IMR-90 (cell line): ENCODE data around the gene RAB14. TPM values are rescaled to one million over a fixed set of nuclear protein-coding genes. Genes with fewer than 3 reads are reported as not detected.

Experiments
- ATAC-seq: fragments of 200-7000 bp; cut with Tn5 transposase; 2 replicates; pipeline ENCODE4 v1.9.1; 2020; ENCODE audit warnings: low read depth, mild to moderate bottlenecking, moderate library complexity
- BruUV-seq: library from RNA; stranded (reverse); fragments of 400-500 nt; replicated peaks from 2 replicates; lab custom pipeline; 2021; lab: Mats Ljungman, UMichigan
- CTCF ChIA-PET: fragments of 300-600 bp; formaldehyde crosslinking; extraction: SDS; loops from one replicate; lab custom pipeline; 2021; ENCODE audit warnings: antibody characterized with exemption; lab: Yijun Ruan, JAX
- POLR2A ChIA-PET: fragments of 300-600 bp; sonication (Branson Sonifier 250); formaldehyde crosslinking; loops from one replicate; lab custom pipeline; 2022; ENCODE audit warnings: antibody characterized with exemption; ENCODE audit not compliant: unreplicated experiment; lab: Charles Lee
- DNase-seq: peaks from one replicate; pipeline ENCODE4 v3.0.0; 2013
- H2AFZ ChIP-seq: replicated peaks from 2 replicates; pipeline ENCODE3; 2013; ENCODE audit warnings: low read length, mild to moderate bottlenecking; ENCODE audit not compliant: poor library complexity
- H2AK5ac ChIP-seq: 2 replicates; pipeline ENCODE4 v1.6.1; 2013; ENCODE audit warnings: low read depth, low read length, inconsistent platforms
- H2AK9ac ChIP-seq: replicated peaks from 2 replicates; pipeline ENCODE3; 2013; ENCODE audit warnings: mild to moderate bottlenecking, low read depth, low read length, moderate library complexity; ENCODE audit not compliant: poor library complexity
- H2BK120ac ChIP-seq: 2 replicates; pipeline ENCODE4 v1.6.1; 2013; ENCODE audit warnings: low read depth, low read length, inconsistent platforms
- H2BK15ac ChIP-seq: 3 replicates; pipeline ENCODE4 v1.6.1; 2013; ENCODE audit warnings: low read depth, low read length, inconsistent platforms
- H2BK20ac ChIP-seq: 2 replicates; pipeline ENCODE4 v1.6.1; 2013; ENCODE audit warnings: low read depth, mild to moderate bottlenecking, inconsistent platforms, low read length, moderate library complexity
- H2BK5ac ChIP-seq: 2 replicates; pipeline ENCODE4 v1.6.1; 2013; ENCODE audit warnings: mild to moderate bottlenecking, low read depth, low read length, inconsistent platforms; ENCODE audit not compliant: poor library complexity, severe bottlenecking
- H3K14ac ChIP-seq: replicated peaks from 2 replicates; pipeline ENCODE4 v1.6.1; 2013; ENCODE audit warnings: low read depth, low read length, inconsistent platforms
- H3K18ac ChIP-seq: 2 replicates; pipeline ENCODE4 v1.6.1; 2013; ENCODE audit warnings: low read depth, low read length, control low read depth
- H3K23ac ChIP-seq: 2 replicates; pipeline ENCODE4 v1.6.1; 2013; ENCODE audit warnings: low read depth, low read length, inconsistent platforms
- H3K27ac ChIP-seq: 2 replicates; pipeline ENCODE4 v1.5.1; 2013; ENCODE audit warnings: mild to moderate bottlenecking, control low read depth, low read length; ENCODE audit not compliant: insufficient read depth
- H3K27me3 ChIP-seq: 2 replicates; pipeline ENCODE4 v1.6.1; 2013; ENCODE audit warnings: low read length; ENCODE audit not compliant: control insufficient read depth, insufficient read depth
- H3K36me3 ChIP-seq: 2 replicates; pipeline ENCODE4 v1.6.1; 2013; ENCODE audit warnings: low read length, mixed read lengths; ENCODE audit not compliant: control insufficient read depth, insufficient read depth
- H3K4ac ChIP-seq: 2 replicates; pipeline ENCODE4 v1.6.1; 2013; ENCODE audit warnings: low read depth, low read length, inconsistent platforms
- H3K4me1 ChIP-seq: 2 replicates; pipeline ENCODE4 v1.6.1; 2013; ENCODE audit warnings: low read length, mixed read lengths; ENCODE audit not compliant: control insufficient read depth, insufficient read depth
- H3K4me2 ChIP-seq: 2 replicates; pipeline ENCODE4 v1.6.1; 2013; ENCODE audit warnings: low read depth, mild to moderate bottlenecking, control low read depth, low read length, moderate library complexity
- H3K4me3 ChIP-seq: 2 replicates; pipeline ENCODE4 v1.5.1; 2013; ENCODE audit warnings: low read depth, mild to moderate bottlenecking, control low read depth, low read length, moderate library complexity; ENCODE audit not compliant: insufficient read depth
- H3K56ac ChIP-seq: 2 replicates; pipeline ENCODE4 v1.6.1; 2013; ENCODE audit warnings: low read length, inconsistent platforms; ENCODE audit not compliant: insufficient read depth; ENCODE audit errors: extremely low read depth
- H3K79me1 ChIP-seq, 2 experiments: 2 replicates each; pipeline ENCODE4 v1.6.1; 2013; ENCODE audit warnings: low read length in 2 of 2, inconsistent platforms in 1 of 2, low read depth in 1 of 2
- H3K9ac ChIP-seq: 2 replicates; pipeline ENCODE4 v1.6.1; 2013; ENCODE audit warnings: low read depth, low read length, control low read depth
- H3K9me1 ChIP-seq: 2 replicates; pipeline ENCODE4 v1.6.1; 2013; ENCODE audit warnings: low read length, inconsistent platforms; ENCODE audit not compliant: insufficient read depth
- H3K9me3 ChIP-seq: 2 replicates; pipeline ENCODE4 v1.6.1; 2013; ENCODE audit warnings: low read length; ENCODE audit not compliant: control insufficient read depth, insufficient read depth
- H4K20me1 ChIP-seq: 2 replicates; pipeline ENCODE4 v1.6.1; 2013; ENCODE audit warnings: low read length, inconsistent platforms; ENCODE audit not compliant: insufficient read depth
- H4K5ac ChIP-seq: 2 replicates; pipeline ENCODE4 v1.6.1; 2013; ENCODE audit warnings: mild to moderate bottlenecking, low read depth, low read length, control low read depth
- H4K8ac ChIP-seq, 2 experiments: 2 replicates each; pipeline ENCODE4 v1.6.1; 2013; ENCODE audit warnings: low read depth in 2 of 2, low read length in 2 of 2, control low read depth in 1 of 2, inconsistent platforms in 1 of 2
- H4K91ac ChIP-seq: 2 replicates; pipeline ENCODE4 v1.6.1; 2013; ENCODE audit warnings: low read depth, low read length, inconsistent platforms; ENCODE audit not compliant: insufficient read depth
- BHLHE40 ChIP-seq: fragments of 150-350 bp; IDR thresholded peaks from 2 replicates; pipeline ENCODE4 v1.6.1; 2016; ENCODE audit warnings: mild to moderate bottlenecking, low read depth, low read length
- CEBPB ChIP-seq: IDR thresholded peaks from 2 replicates; pipeline ENCODE4 v1.6.1; 2012; ENCODE audit warnings: low read depth, low read length, improper control_type of control experiment
- MAZ ChIP-seq: IDR thresholded peaks from 2 replicates; pipeline ENCODE4 v1.6.1; 2012; ENCODE audit warnings: low read depth, mild to moderate bottlenecking, low read length, improper control_type of control experiment, moderate library complexity, borderline replicate concordance
- WGBS, 2 experiments: methylation state at CpG; one replicate each; pipeline versions ENCODE4 v1.1.5 to v1.1.7; 2013; ENCODE audit warnings: missing lambda C conversion rate in 2 of 2; ENCODE audit not compliant: insufficient read length in 1 of 2; ENCODE audit errors: extremely low coverage in 2 of 2; 5-methylcytosine and 5-hydroxymethylcytosine counted together
- dilution Hi-C: fragments of 300-500 bp; cut with HindIII; formaldehyde crosslinking; loops from one replicate; pipeline ENCODE4 v1.14.3; 2018; ENCODE audit warnings: low sequenced_read_pairs; ENCODE audit not compliant: unreplicated experiment
- in situ Hi-C: fragments of 300-500 bp; cut with MboI; formaldehyde crosslinking; loops from 3 replicates; pipeline ENCODE4 v1.14.3; 2019; ENCODE audit warnings: low sequenced_read_pairs, inconsistent platforms, mixed read lengths
- intact Hi-C: fragments of 100-400 bp; cut with micrococcal nuclease; formaldehyde crosslinking; loops from 2 replicates; pipeline ENCODE4 v1.10.0; 2022
- polyA plus RNA-seq, 3 experiments: library from polyadenylated mRNA; depleted of rRNA; stranded (reverse); fragments of >200 nt; gene quantifications; 2 replicates each; pipeline ENCODE4 v1.2.3, GENCODE V29; 2012; ENCODE audit warnings: low replicate concordance in 1 of 3
- total RNA-seq: library from RNA; depleted of rRNA; stranded (reverse); fragments of >200 nt; gene quantifications from 2 replicates; pipeline ENCODE4 v1.2.3, GENCODE V29; 2012

Gene RAB14
- total and polyA plus RNA-seq, 2 of the 4 experiments (the other 2 are of a cell fraction), result 20.1 to 29.3 TPM

- no peak overlapping the region for H3K9ac ChIP-seq
- ATAC-seq (no peak), DNase-seq (no peak)
- no peak for TF ChIP-seq MAZ
- no peak for TF ChIP-seq CEBPB
- no peak for TF ChIP-seq BHLHE40
- ChIA-PET CTCF (interaction anchor here (0.9 to 2.5 kb wide), 5 partner anchors 18 to 85 kb away, joined by 3 to 8 read pairs (median 3); no protein-coding TSS in a partner anchor), POLR2A (no interaction called here)
- intact Hi-C loops (no loop called here), in situ Hi-C loops (no loop called here), dilution Hi-C loops (no loop called here)
- peak overlapping the region; percentile 12; the same call in 1 of the 2 replicates for H3K27ac ChIP-seq
- peak overlapping the region; percentile 11; the same call in 1 of the 2 replicates for H4K5ac ChIP-seq
- peaks cover 0 to 5% of the 10 kb centered on the region in 2 experiments; a peak in 1 of 4 replicates for H3K79me1 ChIP-seq
- peak overlapping the region; percentile 57; the same call in 2 of the 3 replicates for H2BK15ac ChIP-seq
- H3K23ac ChIP-seq, result peak overlapping the region; percentile 69
- peak overlapping the region; percentile 94 for H2BK120ac ChIP-seq
- peak overlapping the region in 1 of 2 experiments; percentile 99; a peak in 3 of 4 replicates for H4K8ac ChIP-seq
- H2BK5ac ChIP-seq, result peak overlapping the region; percentile 88
- H3K4me2 ChIP-seq, result no peak overlapping the region
- 100% methylated on average over 3 of the region's 6 CpGs; no CpG with 5 or more reads in 1 of the 2 experiments for WGBS, 2 experiments
- H2AFZ ChIP-seq, result peak overlapping the region; percentile 3
- peak overlapping the region; percentile 92 for H2AK9ac ChIP-seq
- peak overlapping the region; percentile 91 for H2BK20ac ChIP-seq
- peak overlapping the region; percentile 12 for H3K18ac ChIP-seq
- H3K9me3 ChIP-seq, result no peaks in the 10 kb centered on the region
- no peaks in the 10 kb centered on the region for H3K36me3 ChIP-seq
- H4K91ac ChIP-seq, result peak overlapping the region; percentile 91
- H3K4ac ChIP-seq, result peak overlapping the region; percentile 94
- BruUV-seq, result no TSS peak
- peak overlapping the region; percentile 69 for H2AK5ac ChIP-seq
- H3K27me3 ChIP-seq, result no peaks in the 10 kb centered on the region
- H3K4me1 ChIP-seq, result peaks cover 8% of the 10 kb centered on the region
- H3K14ac ChIP-seq, result peak overlapping the region; percentile 90
- no peak overlapping the region for H3K4me3 ChIP-seq
- H3K9me1 ChIP-seq, result peaks cover 19% of the 10 kb centered on the region
- H3K56ac ChIP-seq, result peak overlapping the region; percentile 16; the same call in 1 of the 2 replicates
- no peaks in the 10 kb centered on the region for H4K20me1 ChIP-seq
Measured at GRCh38 chr9:121234832-121235161, 33.1 kb upstream of the RAB14 start.
